ENCODE data around the gene TRHDE.
"Not testable (repeated sequence)": the region's sequence is repeated elsewhere in the genome, so short reads cannot be mapped to it uniquely, and the experiment has no call there.

Gene TRHDE

DNA sequence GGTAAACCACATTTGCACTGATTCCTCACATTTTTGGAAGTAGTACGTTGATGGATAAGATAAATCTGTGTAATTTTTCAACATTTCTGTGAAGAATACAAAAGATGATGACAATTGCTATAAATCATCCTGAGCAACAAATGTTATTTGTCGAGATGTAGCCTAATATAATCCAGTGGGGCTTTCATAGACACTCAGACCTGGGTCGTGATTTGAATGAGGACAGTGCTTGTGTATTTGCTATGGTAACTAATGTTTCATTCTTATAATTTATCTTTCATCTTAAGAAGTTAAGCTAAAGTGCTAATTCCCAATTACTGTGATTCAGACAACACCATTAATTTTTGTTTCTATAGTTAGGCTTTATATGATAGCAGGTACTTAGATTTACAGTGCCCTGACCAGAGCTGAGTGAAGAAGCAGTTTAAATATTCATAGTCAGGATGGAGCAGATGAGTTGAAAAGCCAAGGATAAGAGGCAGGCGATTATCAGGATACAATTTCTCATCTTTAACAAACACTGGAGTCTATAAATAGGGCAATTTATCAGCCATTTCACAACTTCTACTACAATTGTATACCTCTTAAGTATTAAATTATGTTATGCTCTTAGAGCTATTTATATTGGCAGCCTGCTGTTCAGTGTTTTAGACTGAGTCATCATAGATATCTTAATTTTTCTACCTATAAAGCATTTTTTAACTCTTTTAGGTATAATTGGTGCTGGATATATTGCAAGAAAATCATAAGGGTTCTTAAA, 359.9 kb downstream of the TRHDE start:
- no peak for DNase-seq (ENCODE audit: low spot score)

DNA sequence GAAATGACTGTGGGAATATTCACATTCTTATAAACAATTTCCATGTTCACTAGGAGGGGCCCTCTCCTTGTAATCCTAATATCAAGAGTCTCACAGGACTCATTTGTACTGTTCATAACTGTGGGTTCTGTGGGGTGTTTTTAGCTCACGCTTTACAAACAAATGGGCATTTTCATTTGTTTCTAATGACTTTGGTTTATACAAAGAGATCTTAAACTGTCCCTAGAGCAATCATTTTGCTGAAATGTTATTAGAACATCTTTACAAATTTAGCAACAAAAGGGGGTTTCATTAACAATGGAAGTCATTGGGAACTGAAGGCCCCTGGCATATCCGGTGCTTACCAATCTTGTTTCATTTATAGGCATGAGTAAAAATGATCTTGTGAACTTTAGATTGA, 370.5 kb downstream of the TRHDE start:
- no peak for DNase-seq (ENCODE audit: low spot score)

GRCh38 chr12:72647139-72647538, 375.0 kb downstream of the TRHDE start:
- DNase-seq (ENCODE audit: low spot score), result no peak

GRCh38 chr12:72658615-72659014, 386.4 kb downstream of the TRHDE start:
- DNase-seq (ENCODE audit: low spot score), result no peak

- DNase-seq (ENCODE audit: low spot score), result not testable (repeated sequence)
Observed at GRCh38 chr12:72660174-72660573, 388.0 kb downstream of the TRHDE start.

DNA sequence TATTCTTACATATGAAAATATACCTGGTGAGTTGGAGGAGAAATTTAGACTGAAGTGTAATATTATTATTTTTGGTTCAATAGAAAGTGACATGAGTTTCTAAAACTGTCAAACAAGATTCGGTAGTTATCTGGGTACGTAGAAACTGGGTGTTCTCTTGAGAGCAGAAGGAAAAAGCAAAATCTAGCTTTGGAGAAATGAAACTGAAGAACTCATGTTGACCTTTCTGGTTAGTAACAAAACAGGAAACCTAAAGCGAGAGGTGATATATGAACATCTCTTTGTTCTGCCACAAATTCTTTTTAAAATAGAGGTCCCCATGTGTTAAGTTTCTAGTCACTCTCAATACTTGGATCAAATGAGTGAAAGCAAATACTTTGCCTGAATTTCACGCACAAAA, 401.7 kb downstream of the TRHDE start:
- DNase-seq (ENCODE audit: low spot score), result no peak

DNA sequence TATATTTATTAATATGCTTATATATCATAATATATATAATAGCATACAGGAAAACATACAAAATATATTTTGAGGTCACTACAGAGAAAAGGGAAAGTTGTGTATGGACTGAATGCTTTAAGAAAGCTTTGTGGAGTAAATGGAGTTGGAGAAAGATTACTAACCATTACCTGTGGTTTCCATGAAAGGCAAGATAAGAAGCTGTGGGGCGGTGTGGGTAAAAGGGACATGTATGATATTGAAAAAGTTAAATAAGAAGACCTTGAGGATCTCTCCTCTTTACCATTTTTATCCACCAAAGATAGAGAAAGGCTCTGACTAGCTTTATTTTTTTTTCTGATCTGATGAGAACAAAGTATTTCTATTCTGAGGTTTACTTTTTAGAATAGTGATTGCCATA, 404.4 kb downstream of the TRHDE start:
- DNase-seq (ENCODE audit: low spot score), result no peak

DNA sequence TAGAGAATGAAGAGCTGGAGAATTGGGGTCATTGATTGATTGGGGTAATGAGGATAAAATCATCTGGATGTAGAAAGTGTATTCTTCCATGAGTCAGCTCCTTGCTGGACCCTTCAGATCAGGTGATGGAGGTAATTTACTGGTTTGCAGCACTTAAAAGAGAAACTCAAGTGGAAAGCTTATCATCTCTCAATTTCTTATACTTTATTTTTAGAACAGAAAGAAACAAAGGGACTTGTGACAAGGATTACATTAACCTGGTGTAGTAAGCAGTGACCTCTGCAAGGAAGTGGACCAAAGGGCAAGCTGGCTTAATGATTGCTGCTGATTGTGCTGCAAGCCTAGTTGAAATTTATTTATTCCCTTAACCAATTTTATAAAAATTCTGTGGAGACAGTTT, 405.0 kb downstream of the TRHDE start:
- no peak for DNase-seq (ENCODE audit: low spot score)

DNA sequence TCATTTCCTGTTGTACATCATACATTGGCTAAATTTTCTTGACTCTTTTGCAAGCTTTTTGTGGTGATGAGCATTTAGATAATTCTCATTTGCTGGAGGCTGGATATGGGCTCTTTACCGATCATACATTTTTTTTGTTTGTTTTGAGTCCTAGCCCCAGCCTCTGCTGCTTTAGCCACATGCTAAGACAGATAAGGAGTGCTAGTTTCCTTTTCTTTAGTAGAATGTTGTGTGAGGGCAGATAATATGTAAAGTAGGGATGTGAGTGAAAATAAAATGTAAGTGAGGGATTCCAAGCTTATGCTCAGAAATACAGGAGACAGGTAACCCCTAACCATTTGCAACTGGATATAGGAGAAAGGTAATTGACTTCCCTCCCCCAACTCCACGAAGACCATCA, 405.7 kb downstream of the TRHDE start:
- DNase-seq (ENCODE audit: low spot score), result no peak

DNA sequence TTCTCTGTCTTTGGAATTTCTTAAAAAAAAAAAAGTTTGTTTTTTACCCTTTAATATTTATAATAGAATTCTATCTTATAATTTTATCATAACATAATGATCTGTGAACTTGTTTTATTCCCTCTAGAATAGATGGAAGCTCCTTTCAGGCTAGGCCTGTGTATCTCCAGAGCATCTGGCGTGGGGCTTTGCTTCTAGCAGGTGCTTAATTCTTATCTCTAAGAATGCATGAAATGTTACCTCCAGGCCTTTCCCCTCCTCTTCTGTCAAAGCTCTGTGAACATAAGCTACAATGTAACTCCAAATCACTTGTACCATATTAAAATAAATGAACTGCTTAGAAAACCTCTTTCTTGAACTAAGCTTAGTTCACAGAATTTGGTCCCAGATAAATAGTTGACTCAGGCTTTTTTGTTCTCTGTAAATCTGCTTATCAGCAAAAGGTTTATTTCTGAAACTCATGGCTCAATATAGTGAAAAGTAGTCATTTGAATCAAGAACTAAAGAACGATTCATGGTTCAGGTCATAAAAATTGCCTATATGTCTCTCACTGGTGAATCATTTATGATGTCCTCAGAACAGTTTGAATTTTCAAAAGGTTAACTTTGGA, 407.1 kb downstream of the TRHDE start:
- DNase-seq (ENCODE audit: low spot score), result no peak

DNA sequence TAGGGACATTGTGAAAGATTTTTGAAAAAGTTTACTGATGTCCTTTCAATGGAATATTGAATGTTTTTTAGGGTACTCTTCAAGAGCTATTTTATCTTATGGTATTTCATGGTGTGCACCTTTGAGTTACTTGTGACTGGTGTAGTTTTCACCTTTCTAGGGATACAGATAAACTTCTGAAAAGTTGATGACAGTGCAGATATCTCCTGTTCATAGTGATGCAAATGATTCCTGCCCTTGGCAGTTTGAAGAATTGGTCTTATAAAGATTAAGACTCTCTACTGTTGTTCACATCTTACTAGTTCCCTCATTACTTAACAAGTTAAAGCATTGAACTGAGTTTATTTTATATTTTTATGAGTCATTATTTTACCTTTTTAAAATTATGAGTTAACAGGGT, 408.9 kb downstream of the TRHDE start:
- no peak for DNase-seq (ENCODE audit: low spot score)

DNA sequence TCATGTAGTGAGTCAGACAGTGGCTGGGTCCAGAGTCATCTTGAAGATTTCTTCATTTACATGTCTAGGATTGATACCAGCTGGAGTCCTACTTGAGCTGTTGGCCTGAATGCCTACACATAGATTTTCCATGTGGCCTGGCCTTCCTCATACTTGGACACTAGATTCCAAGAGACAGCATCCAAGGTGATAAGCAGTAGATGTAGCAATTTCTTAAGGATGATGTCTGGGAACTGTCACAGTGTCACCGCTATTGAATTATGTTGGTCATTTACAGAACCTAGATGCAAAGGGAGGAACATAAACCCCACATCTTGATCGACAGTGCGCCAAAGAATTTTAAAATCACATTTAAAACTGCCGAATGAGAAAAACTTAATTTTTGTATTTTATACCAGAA, 412.3 kb downstream of the TRHDE start:
- no peak for DNase-seq (ENCODE audit: low spot score)

- DNase-seq (ENCODE audit: low spot score), result no peak
Observed at GRCh38 chr12:72692338-72692737, 420.2 kb downstream of the TRHDE start.

DNA sequence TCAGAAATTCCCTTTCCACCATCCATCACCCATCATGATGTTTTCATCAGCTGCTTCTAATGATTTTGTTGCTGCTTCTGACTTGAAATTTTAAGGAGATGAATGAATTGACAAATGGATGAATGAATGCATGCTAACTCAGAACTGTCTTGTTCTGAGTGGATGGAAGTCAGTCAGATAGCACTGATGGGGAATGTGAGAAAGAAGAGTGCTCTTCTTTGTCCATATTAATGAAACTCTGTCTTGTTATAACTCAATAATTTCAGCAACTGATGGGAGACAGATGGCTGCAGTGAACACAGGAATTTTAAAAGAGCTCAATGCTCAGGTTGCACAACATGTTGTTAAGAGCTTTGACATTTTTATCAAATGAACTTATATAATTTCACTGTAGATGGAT, 422.0 kb downstream of the TRHDE start:
- DNase-seq (ENCODE audit: low spot score), result no peak

DNA sequence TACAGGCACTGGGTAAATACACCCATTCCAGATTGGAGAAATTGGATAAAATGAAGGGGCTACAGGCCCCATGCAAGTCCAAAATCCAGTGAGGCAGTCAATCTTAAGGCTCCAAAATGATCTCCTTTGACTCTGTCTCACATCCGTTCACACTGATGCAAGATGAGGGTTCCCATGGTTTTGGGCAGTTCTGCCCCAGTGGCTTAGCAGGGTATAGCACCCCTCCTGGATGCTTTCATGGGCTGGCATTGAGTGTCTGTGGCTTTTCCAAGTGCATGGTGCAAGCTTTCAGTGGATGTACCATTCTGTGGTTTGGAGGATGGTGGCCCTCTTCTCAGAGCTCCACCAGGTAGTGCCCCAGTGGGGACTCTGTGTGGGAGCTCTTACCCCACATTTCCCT, 427.2 kb downstream of the TRHDE start:
- DNase-seq (ENCODE audit: low spot score), result no peak

DNA sequence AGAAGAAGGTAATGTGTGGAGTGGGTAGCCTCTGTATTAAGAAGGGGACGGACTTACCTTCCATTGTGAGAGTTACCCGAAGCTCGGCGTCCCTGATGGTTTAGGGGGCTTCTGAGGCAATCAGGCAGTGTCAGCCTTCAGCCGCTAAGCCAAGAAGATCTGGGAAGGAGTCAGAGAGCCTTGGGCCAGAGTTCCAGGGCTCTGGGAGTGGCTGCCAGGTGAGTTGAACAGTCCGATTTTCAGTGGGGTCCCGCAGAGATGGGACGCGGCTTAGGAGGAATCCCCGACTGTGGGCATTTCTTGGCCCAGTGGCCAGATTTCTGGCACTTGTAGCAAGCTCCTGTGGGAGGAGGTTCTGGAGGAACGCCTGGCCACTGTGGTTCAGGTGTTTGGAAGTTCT, 439.9 kb downstream of the TRHDE start:
- not testable (repeated sequence) for DNase-seq (ENCODE audit: low spot score)

- DNase-seq (ENCODE audit: low spot score), result no peak
Observed at GRCh38 chr12:72716221-72716620, 444.1 kb downstream of the TRHDE start.

- DNase-seq (ENCODE audit: low spot score), result no peak
Observed at GRCh38 chr12:72717036-72717435, 444.9 kb downstream of the TRHDE start.
